H54 (cell line): Measurements from ENCODE around the gene PPIP5K2.

Experiments used
- DNase-seq: peaks from one replicate; pipeline ENCODE4 v3.0.0; 2011; ENCODE audit warnings: low spot score, mixed read lengths; ENCODE audit not compliant: insufficient read length
- FAIRE-seq: peaks from 3 replicates; lab custom pipeline; 2011; peaks lifted over from hg19 to GRCh38; lab: Jason Lieb, UNC
- POLR2A ChIP-seq: IDR thresholded peaks from 2 replicates; pipeline ENCODE4 v1.6.1; 2011; ENCODE audit warnings: low read depth, mild to moderate bottlenecking, low read length

PPIP5K2 gene

DNA sequence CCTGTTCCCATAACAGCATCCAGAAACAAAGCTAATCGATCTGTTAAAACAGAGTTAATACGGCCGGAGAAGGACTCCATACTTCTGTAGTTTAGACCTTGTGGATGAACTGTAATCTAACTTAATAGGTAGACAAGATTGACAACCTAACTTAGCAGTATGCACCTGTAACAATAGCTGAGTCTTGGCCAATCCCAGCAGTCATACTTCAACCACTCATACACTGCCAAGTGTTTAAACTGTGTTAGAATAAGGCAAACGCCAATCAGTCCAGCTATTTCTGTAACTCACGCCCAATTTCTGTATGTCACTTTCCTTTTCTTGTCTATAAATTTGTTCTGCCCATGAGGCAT is 104.8 kb downstream of the PPIP5K2 start:
- DNase-seq (no peak), FAIRE-seq (no peak)
- no peak for TF ChIP-seq POLR2A

DNA sequence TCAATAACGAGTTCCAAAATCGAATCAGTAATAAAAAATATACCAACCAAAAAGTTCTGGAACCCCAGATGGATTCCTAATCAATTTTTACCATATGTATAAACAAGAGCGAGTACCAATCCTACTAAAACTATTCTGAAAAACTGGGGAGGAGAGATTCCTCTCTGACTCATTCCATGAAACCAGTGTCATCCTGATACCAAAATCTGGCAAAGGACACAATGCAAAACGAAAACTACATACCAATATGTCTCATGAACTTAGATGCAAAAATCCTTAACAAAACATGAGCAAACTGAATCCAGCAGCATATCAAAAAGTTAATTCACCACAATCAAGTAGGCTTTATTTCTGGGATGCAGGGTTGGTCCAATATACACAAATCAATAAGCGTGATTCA is 108.0 kb downstream of the PPIP5K2 start:
- no peak for TF ChIP-seq POLR2A
- no peak for DNase-seq
- no peak for FAIRE-seq

DNA sequence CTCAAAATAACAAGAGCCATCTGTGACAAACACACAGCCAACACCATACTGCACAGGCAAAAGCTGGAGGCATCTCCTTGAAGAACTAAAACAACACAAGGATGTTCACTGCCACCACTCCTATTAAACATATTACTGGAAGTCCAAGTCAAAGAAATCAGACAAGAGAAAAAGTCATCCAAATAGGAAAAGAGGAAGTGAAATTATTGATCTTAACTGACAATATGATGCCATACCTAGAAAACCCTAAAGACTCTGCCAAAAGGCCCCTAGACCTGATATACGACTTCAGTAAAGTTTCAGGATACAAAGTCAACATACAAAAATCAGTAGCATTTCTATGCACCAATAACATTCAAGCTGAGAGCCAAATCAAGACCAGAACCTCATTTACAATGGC is 108.5 kb downstream of the PPIP5K2 start:
- TF ChIP-seq POLR2A = no peak
- FAIRE-seq (no peak), DNase-seq (no peak)

GRCh38 chr5:103232393-103232999 is 112.4 kb downstream of the PPIP5K2 start:
- no peak for DNase-seq
- TF ChIP-seq POLR2A = no peak
- FAIRE-seq = no peak

- no peak for FAIRE-seq
- TF ChIP-seq POLR2A = no peak
Measured at GRCh38 chr5:103234239-103234975, 114.3 kb downstream of the PPIP5K2 start.

DNA sequence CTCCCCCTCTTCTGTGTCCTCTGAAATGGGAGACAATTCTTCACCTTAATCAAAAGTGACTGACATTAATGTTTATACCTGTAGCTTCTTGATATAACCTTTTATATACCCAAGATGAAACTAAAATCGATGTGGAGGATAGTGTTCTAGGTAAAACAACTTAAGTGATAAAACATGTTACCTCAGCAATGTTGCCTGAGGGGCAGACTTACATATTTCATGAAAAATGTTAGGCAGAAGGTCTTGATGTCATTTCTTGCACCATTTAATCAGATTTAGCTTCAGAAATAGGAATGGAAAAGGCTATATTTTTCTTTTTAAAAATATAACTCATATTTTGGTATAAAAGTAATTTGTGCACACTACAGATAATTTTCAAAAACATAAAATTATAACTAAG is 115.8 kb downstream of the PPIP5K2 start:
- DNase-seq (no peak), FAIRE-seq (no peak)
- TF ChIP-seq POLR2A = no peak

More at GRCh38 chr5:103234239-103234975, 114.3 kb downstream of the PPIP5K2 start:
- DNase-seq = no peak

DNA sequence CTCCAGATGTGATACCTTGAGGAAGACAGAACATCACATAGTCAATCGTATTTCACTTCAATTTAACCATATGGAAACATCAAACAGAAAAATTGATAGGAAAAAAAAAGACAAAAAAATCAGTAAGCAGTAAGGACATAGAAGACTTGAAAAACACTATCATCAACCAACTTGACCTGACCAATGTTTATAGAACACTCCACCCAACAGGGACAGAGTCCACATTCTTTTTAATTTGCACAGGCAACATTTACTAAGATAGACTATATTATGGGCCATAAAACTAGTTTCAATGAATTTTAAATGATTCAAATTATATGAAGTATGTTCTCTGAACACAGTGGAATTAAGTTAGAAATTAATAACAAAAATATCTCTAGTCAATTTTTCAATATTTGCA is 117.7 kb downstream of the PPIP5K2 start:
- FAIRE-seq = peak; percentile 6

GRCh38 chr5:103243665-103244064 is 123.6 kb downstream of the PPIP5K2 start:
- no peak for FAIRE-seq

More for the DNA sequence above, 117.7 kb downstream of the PPIP5K2 start:
- no peak for DNase-seq
- TF ChIP-seq POLR2A = no peak

GRCh38 chr5:103244398-103244797 is 124.3 kb downstream of the PPIP5K2 start:
- TF ChIP-seq POLR2A = no peak
- FAIRE-seq (no peak), DNase-seq (no peak)

More at GRCh38 chr5:103243665-103244064, 123.6 kb downstream of the PPIP5K2 start:
- DNase-seq = no peak
- TF ChIP-seq POLR2A = no peak

GRCh38 chr5:103245761-103246160 is 125.7 kb downstream of the PPIP5K2 start:
- no peak for DNase-seq
- FAIRE-seq = no peak
- TF ChIP-seq POLR2A = no peak

GRCh38 chr5:103247118-103247517 is 127.0 kb downstream of the PPIP5K2 start:
- no peak for FAIRE-seq
- no peak for DNase-seq

GRCh38 chr5:103249068-103249467 is 129.0 kb downstream of the PPIP5K2 start:
- TF ChIP-seq POLR2A = no peak
- DNase-seq (no peak), FAIRE-seq (no peak)

More at GRCh38 chr5:103247118-103247517, 127.0 kb downstream of the PPIP5K2 start:
- no peak for TF ChIP-seq POLR2A

- FAIRE-seq (no peak), DNase-seq (no peak)
- TF ChIP-seq POLR2A = no peak
Measured at GRCh38 chr5:103254921-103255320, 134.8 kb downstream of the PPIP5K2 start.

DNA sequence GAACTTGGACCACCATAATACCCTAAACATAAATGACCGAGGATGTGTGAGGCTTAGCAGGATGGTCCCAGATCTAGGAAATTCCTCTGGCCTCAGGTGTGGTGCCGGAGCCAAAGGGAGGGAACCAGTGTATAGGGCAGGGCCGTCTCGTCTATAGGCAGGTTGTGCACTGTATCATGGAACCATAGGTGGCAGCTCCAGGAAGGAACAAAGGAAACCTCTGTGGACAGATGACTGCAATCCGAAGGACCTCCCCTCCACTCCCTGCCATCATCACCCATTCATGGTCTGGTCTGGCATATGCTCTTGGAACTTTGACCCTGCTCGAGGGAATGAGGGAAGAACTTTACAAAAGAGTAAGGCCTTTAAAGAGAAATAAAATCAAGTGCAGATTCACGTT is 135.6 kb downstream of the PPIP5K2 start:
- no peak for TF ChIP-seq POLR2A
- FAIRE-seq (no peak), DNase-seq (no peak)

- FAIRE-seq = no peak
- no peak for DNase-seq
- no peak for TF ChIP-seq POLR2A
Measured at GRCh38 chr5:103256178-103256577, 136.1 kb downstream of the PPIP5K2 start.
